ENCODE results near the gene FPR2. TPM values are rescaled to one million over a fixed set of nuclear protein-coding genes. Genes with fewer than 3 reads are reported as not detected.

Gene FPR2
- total RNA-seq, 1 donor from 2014 or later = not detected

DNA sequence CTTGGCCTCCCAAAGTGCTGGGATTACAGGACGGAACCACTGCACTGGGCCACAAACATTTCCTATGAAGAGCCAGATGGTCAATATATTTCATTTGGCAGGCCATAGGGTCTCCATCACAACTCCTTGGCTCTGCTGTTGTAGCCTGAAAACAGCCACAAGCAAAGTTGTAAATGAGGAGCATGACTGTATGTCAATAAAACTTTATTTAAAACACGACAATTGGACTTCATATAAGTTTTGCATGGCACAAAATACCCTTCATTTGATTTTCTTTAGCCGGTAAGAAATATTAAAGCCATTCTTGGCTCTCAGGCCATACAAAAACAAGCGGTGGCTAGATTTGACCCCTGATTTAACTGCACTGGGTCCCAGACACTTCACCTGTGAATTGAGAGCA is 6.2 kb upstream of the FPR2 start:
- H3K36me3 Mint-ChIP-seq (ENCODE audit: low read depth, unreplicated experiment) = no peaks in the 10 kb centered on the region
- Histone ChIP-seq H3K4me2 (ENCODE audit: low read length) (no peak overlapping the region), H3K36me3 (ENCODE audit: insufficient read depth, low read length) (no peaks in the 10 kb centered on the region), H3K27me3 (ENCODE audit: insufficient read depth, low read length) (no peaks in the 10 kb centered on the region), H3K27ac (ENCODE audit: low read depth, low read length) (no peak overlapping the region), H3K9ac (ENCODE audit: low read length) (no peak overlapping the region), H4K20me1 (ENCODE audit: insufficient read depth, low read length) (no peaks in the 10 kb centered on the region), H3K9me3 (ENCODE audit: insufficient read depth, low read depth, low read length) (peaks cover 3% of the 10 kb centered on the region), H2AFZ (ENCODE audit: low read depth, low read length) (no peak overlapping the region), H3K4me1 (ENCODE audit: insufficient read depth, low read length) (no peaks in the 10 kb centered on the region), H3K79me2 (ENCODE audit: insufficient read depth, low read length) (no peaks in the 10 kb centered on the region), H3K4me3 (ENCODE audit: insufficient read depth, low read depth, low read length) (no peak overlapping the region)
- no peaks in the 10 kb centered on the region for H3K4me1 Mint-ChIP-seq (ENCODE audit: low read depth, unreplicated experiment)
- FAIRE-seq = no peak
- no peak overlapping the region for H3K27ac Mint-ChIP-seq (ENCODE audit: unreplicated experiment)
- TF ChIP-seq, protein P1, sequence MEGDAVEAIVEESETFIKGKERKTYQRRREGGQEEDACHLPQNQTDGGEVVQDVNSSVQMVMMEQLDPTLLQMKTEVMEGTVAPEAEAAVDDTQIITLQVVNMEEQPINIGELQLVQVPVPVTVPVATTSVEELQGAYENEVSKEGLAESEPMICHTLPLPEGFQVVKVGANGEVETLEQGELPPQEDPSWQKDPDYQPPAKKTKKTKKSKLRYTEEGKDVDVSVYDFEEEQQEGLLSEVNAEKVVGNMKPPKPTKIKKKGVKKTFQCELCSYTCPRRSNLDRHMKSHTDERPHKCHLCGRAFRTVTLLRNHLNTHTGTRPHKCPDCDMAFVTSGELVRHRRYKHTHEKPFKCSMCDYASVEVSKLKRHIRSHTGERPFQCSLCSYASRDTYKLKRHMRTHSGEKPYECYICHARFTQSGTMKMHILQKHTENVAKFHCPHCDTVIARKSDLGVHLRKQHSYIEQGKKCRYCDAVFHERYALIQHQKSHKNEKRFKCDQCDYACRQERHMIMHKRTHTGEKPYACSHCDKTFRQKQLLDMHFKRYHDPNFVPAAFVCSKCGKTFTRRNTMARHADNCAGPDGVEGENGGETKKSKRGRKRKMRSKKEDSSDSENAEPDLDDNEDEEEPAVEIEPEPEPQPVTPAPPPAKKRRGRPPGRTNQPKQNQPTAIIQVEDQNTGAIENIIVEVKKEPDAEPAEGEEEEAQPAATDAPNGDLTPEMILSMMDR (IDR thresholded peaks at IDR 0.05; ENCODE audit: insufficient read depth, low read depth, low read length) = no peak
- TF ChIP-seq EZH2 (IDR thresholded peaks at IDR 0.05; ENCODE audit: insufficient read depth, low read length) = no peak
- DNase-seq (ENCODE audit: low read depth) = no peak
- H3K9me3 Mint-ChIP-seq (ENCODE audit: unreplicated experiment) = peaks cover 4% of the 10 kb centered on the region
- peaks cover 6% of the 10 kb centered on the region for H3K27me3 Mint-ChIP-seq (ENCODE audit: low read depth, unreplicated experiment)
- no peak overlapping the region for H3K4me3 Mint-ChIP-seq (ENCODE audit: unreplicated experiment)

DNA sequence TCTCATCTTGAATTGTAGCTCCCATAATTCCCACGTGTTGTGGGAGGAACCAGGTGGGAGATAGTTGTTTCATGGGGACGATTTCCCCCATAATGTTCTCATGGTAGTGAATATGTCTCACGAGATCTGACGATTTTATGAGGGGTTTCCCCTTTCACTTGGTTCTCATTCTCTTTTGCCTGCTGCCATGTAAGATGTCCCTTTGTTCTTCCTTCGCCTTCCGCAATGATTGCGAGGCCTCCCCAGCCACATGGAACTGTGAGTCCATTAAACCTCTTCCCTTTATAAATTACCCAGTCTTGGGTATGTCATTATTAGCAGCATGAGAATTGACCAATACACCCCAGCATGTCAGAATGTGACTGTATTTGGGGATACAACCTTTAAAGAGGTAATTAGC is 5.4 kb upstream of the FPR2 start:
- Histone ChIP-seq H3K4me3 (ENCODE audit: insufficient read depth, low read depth, low read length) (no peak overlapping the region), H2AFZ (ENCODE audit: low read depth, low read length) (no peak overlapping the region), H3K4me2 (ENCODE audit: low read length) (no peak overlapping the region), H3K9me3 (ENCODE audit: insufficient read depth, low read depth, low read length) (peaks cover 4% of the 10 kb centered on the region), H3K27ac (ENCODE audit: low read depth, low read length) (no peak overlapping the region), H4K20me1 (ENCODE audit: insufficient read depth, low read length) (no peaks in the 10 kb centered on the region), H3K79me2 (ENCODE audit: insufficient read depth, low read length) (no peaks in the 10 kb centered on the region), H3K4me1 (ENCODE audit: insufficient read depth, low read length) (no peaks in the 10 kb centered on the region), H3K27me3 (ENCODE audit: insufficient read depth, low read length) (no peaks in the 10 kb centered on the region), H3K9ac (ENCODE audit: low read length) (no peak overlapping the region), H3K36me3 (ENCODE audit: insufficient read depth, low read length) (no peaks in the 10 kb centered on the region)
- DNase-seq (ENCODE audit: low read depth) (no peak), FAIRE-seq (no peak)
- Mint-ChIP-seq H3K4me3 (ENCODE audit: unreplicated experiment) (no peak overlapping the region), H3K36me3 (ENCODE audit: low read depth, unreplicated experiment) (no peaks in the 10 kb centered on the region), H3K27me3 (ENCODE audit: low read depth, unreplicated experiment) (peaks cover 6% of the 10 kb centered on the region), H3K4me1 (ENCODE audit: low read depth, unreplicated experiment) (no peaks in the 10 kb centered on the region), H3K9me3 (ENCODE audit: unreplicated experiment) (peaks cover 3% of the 10 kb centered on the region), H3K27ac (ENCODE audit: unreplicated experiment) (no peak overlapping the region)
- TF ChIP-seq, protein P1 (IDR thresholded peaks at IDR 0.05; ENCODE audit: insufficient read depth, low read depth, low read length) = no peak
- no peak for TF ChIP-seq EZH2 (IDR thresholded peaks at IDR 0.05; ENCODE audit: insufficient read depth, low read length)

DNA sequence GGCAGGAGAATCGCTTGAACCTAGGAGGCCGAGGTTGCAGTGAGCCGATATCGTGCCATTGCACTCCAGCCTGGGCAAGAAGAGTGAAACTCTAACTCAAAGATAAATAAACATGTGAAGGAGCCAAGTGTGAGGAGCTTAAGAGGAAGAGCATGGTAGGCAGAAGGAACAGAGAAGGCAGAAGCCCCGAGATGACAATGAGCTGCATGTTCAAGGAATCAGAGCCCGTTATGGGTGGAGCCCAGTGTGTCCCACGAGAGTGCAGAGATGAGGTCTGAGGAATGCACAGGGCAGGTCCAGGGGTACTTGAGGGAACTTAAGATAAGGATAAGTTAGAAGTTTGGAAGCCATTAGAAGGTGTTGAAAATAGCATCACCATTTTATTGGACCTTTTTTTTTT is 716 bp downstream of the FPR2 start:
- no peaks in the 10 kb centered on the region for H3K4me1 Mint-ChIP-seq (ENCODE audit: low read depth, unreplicated experiment)
- FAIRE-seq (no peak), DNase-seq (ENCODE audit: low read depth) (no peak)
- Histone ChIP-seq H3K36me3 (ENCODE audit: insufficient read depth, low read length) (no peaks in the 10 kb centered on the region), H3K79me2 (ENCODE audit: insufficient read depth, low read length) (no peaks in the 10 kb centered on the region), H3K27me3 (ENCODE audit: insufficient read depth, low read length) (no peaks in the 10 kb centered on the region), H3K4me2 (ENCODE audit: low read length) (no peak overlapping the region), H2AFZ (ENCODE audit: low read depth, low read length) (no peak overlapping the region), H3K9me3 (ENCODE audit: insufficient read depth, low read depth, low read length) (peaks cover 3% of the 10 kb centered on the region), H4K20me1 (ENCODE audit: insufficient read depth, low read length) (no peaks in the 10 kb centered on the region), H3K27ac (ENCODE audit: low read depth, low read length) (no peak overlapping the region), H3K4me3 (ENCODE audit: insufficient read depth, low read depth, low read length) (no peak overlapping the region), H3K9ac (ENCODE audit: low read length) (no peak overlapping the region), H3K4me1 (ENCODE audit: insufficient read depth, low read length) (no peaks in the 10 kb centered on the region)
- H3K9me3 Mint-ChIP-seq (ENCODE audit: unreplicated experiment) = peaks cover 8% of the 10 kb centered on the region
- TF ChIP-seq, protein P1 (IDR thresholded peaks at IDR 0.05; ENCODE audit: insufficient read depth, low read depth, low read length) = no peak
- no peak for TF ChIP-seq EZH2 (IDR thresholded peaks at IDR 0.05; ENCODE audit: insufficient read depth, low read length)
- no peak overlapping the region for H3K27ac Mint-ChIP-seq (ENCODE audit: unreplicated experiment)
- H3K4me3 Mint-ChIP-seq (ENCODE audit: unreplicated experiment) = no peak overlapping the region
- no peaks in the 10 kb centered on the region for H3K36me3 Mint-ChIP-seq (ENCODE audit: low read depth, unreplicated experiment)
- peaks cover 17% of the 10 kb centered on the region for H3K27me3 Mint-ChIP-seq (ENCODE audit: low read depth, unreplicated experiment)

Measured in astrocyte (in vitro differentiated cells and primary cell).